NCI-H446 (cell line): ENCODE data around the gene SMIM10.
"Not testable (repeated sequence)": the region's sequence is repeated elsewhere in the genome, so short reads cannot be mapped to it uniquely, and the experiment has no call there.

Experiments used
- DNase-seq, 2 experiments: peaks; one replicate each; lab custom pipeline; 2025; lab: John Stamatoyannopoulos, UW

Gene SMIM10

DNA sequence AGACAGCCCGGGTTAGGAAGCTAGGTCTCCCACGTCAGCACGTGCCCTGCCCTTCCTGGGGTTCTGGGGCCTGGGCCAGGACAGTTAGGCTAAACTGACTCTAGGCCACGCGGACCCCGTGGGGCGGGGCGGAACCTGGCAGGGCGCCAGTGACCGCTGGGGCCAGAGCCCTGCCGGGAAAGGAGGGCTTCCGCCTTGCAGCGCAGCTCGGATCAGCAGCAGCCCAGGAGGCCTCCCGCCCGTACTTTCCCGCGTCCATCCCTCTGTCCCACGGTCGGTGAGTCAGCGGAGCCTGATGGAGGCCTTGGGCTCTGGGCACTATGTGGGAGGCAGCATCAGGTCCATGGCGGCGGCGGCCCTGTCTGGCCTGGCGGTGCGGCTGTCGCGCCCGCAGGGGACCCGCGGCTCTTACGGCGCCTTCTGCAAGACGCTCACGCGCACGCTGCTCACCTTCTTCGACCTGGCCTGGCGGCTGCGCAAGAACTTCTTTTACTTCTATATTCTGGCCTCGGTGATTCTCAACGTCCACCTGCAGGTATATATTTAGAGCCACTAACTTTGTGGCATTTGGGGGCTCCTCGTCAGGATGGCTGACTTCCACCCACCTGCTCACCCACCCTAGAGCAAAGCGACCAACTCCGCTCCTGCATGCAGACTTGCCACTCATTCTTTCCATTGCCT, at the start of gene SMIM10:
Gene SMIM10, plus strand, starts transcription at position 191 of the 681 bp plus-strand sequence. Its CDS starts 105 bp downstream, at position 296.
- peak in 1 of 2 experiments; percentile 38 for DNase-seq

DNA sequence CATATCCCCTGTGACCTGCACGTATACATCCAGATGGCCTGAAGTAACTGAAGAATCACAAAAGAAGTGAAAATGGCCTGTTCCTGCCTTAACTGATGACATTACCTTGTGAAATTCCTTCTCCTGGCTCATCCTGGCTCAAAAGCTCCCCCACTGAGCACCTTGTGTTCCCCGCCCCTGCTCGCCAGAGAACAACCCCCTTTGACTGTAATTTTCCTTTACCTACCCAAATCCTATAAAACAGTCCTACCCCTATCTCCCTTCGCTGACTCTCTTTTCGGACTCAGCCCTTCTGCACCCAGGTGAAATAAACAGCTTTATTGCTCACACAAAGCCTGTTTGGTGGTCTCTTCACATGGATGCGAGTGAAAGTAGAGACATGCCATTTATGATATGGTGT, 44.4 kb upstream of the SMIM10 start:
- not testable (repeated sequence) for DNase-seq

DNA sequence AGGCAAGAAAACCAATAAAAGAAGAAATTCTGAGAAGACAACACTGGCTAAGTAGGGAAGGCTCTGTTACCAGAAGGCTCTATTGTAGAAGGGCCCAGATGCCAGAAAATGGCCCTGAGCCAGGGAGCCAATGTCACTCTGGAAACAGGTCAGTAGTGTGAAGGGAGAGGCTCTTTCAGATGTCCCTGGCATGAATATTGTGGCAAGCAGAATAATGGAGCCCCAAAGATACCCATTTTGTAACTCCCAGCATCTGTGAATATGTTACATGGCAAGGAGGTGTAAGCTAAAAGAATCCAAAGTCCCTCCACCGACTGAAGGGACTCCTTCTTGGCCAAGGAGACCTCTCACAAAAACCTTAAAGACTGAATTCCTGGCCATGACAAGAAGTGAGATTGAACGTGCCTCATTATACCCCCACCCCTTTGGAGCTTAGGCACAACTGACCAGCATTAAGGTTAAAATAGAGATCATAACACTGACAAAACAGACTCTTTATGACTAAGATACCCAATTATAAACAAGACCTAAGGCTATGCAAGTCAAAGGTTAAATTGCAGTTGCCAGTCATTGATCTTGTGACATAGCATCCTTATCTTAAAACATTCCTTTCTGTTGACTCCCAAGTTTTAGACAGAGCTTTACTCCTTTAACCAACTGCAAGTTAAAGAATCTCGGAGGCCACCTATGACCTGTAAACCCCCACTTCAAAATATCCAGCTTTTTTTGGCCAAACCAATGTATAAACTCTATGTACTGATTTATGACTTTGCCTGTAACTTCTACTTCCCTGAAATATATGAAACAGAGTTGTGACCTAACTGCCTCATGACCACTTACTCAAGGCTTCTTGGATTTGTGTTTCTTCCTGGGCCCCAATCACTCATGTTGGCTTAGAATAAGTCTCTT, 42.2 kb upstream of the SMIM10 start:
- peak in 1 of 2 experiments; percentile 14 for DNase-seq

DNA sequence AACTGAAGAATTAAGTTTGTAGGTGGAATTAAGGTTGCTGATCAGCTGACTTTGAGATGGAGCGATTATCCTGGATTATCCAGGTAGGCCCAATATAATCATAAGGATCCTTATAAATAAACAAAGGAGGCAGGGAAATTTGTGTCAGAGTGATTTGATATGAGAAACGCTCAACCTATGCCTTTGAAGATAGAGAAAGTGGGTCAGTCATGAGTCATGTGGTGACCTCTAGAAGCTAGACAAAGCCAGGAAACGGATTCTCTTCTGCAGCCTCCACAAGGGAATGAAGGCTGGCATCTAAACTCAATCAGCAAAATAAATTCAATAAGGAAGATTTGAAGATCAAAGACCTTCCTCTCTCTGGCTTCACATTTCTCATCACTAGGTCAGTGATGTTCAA, 41.5 kb upstream of the SMIM10 start:
- DNase-seq = no peak

GRCh38 chrX:134957836-134958235, 33.0 kb upstream of the SMIM10 start:
- DNase-seq = no peak

DNA sequence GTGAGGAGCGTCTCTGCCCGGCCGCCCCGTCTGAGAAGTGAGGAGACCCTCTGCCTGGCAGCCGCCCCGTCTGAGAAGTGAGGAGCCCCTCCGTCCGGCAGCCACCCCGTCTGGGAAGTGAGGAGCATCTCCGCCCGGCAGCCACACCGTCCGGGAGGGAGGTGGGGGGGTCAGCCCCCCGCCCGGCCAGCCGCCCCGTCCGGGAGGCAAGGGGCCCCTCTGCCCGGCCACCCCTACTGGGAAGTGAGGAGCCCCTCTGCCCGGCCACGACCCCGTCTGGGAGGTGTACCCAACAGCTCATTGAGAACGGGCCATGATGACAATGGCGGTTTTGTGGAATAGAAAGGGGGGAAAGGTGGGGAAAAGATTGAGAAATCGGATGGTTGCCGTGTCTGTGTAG, 30.4 kb upstream of the SMIM10 start:
- DNase-seq = not testable (repeated sequence)

DNA sequence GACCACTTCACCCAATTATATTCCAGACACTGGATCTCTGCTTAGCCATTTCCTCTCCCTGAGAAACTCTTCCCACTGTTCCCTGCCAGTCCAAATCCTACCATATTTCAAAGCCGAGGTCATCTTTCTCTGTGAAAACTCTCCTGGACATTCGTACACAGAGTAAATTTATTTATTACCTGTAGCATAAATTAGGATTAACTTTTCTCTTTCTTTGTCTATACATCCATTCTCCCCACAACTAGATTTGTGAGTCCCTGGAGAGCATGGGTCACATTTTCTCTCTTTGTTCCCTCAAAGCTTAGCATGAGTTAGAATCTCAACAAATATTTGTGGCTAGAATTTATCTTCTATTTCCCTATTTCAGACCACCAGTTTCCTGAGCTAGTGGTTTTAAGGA, 27.8 kb upstream of the SMIM10 start:
- no peak for DNase-seq

DNA sequence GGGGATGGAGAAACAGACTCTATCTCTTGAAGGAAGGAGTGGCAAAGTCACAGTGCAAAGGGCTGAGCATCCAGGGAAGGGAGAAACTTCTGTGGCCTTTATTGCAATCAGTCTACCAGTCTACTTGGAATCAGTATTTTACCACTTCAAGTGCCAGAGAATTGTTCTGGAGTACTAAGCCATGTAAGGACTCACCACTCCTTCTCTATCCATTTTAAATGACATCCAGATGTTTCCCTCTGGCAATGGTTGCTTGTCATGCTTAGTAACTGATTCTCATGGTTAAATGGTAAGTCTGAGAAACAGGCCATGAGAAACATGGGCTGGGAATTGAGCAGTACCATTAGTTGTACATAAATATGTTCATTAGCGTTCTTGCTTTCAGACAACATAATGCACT, 21.1 kb upstream of the SMIM10 start:
- no peak for DNase-seq

DNA sequence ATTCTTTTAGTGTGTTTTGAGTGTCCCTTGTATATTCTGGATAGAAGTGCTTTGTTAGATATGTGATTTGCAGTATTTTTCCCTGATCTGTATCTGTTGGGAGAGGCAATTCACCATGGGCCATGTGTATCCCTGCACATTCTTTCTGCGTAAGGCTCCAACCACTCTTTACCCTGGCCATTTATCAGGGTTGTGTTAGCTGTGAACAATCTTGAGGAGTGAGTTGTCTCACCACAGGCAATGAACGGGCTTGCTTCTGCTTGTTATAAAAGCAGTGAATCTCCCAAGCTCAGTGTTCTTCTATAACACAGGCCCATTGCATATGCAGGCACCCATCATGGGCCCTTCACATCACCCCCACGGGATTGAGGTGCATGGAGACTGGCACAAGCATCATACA, 18.9 kb upstream of the SMIM10 start:
- no peak for DNase-seq

DNA sequence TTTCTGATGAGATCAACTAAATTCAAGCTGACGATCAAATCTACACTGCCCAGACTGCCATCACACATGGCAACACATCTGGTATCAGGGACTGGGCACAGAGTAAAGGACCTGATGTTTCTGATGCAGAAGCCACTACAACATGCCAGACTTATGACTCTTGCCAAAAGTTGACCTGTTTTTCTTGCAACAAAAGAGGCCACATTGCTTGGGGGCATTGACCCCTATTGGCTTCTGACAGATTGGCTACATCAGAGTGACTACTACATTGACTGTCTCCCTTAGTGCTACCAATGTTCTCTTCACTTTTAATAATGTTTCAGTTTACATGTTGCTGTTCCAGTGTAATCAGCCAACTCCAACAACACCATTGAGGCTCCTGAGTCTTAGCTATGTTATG, 15.3 kb upstream of the SMIM10 start:
- DNase-seq = no peak

DNA sequence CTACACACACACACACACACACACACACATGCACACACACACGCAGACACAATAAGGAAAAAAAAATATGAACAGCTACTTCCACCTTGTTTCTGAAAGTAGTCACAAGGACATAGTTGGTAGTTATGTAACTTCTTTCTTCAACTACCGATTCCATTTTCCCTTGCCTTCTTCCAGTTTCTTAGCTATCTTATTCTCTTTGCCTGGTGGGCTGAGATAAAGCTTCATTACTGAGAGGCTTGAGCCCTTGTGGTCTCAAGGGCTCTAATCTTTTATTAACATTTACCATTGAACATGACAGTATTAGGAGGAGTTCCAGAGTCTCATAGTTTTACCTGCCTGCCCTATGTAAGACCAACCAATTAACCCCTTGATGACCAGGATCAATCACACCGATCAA, 8.9 kb upstream of the SMIM10 start:
- DNase-seq = no peak

GRCh38 chrX:134982748-134983147, 8.0 kb upstream of the SMIM10 start:
- no peak for DNase-seq

DNA sequence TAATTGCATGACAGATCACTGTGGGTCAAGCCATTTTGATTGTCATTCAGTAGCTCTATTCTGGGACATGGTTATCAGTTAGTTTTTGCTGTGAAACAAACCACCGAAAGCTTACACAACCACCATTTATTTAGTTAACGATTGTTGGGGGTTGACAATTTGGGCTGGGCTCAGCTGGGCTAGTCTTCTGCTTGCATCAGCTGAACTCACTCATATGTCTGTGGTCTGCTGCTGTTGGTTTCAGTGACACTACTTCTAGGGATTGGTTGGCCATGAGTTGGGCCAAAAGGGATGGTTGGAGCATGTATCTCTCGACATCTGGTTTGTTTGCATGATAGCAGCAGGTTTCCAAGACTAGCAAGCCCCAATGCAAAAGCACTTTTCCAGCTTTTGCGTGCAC, 5.3 kb upstream of the SMIM10 start:
- no peak for DNase-seq

- no peak for DNase-seq
These were observed 353 bp upstream of the SMIM10 start for GRCh38 chrX:134990475-134990800.

DNA sequence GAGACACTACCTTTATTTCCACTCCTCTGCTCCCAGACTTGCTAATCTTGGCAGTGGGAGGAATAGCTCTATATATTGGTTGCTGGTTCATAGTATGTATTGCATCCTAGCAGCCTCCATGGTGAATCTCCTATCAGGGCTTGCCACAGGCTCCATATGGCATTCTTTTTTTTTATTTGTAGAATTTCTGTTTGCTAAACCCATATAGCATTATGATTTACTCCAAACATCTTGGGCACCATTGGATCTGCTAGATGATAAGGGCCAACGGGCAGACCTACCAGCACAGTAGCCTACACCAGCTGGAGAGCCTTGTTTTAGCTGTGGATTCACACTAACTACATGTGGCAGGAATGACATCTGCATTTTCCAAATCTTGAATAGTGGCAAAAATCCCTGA, 6.9 kb downstream of the SMIM10 start:
- DNase-seq = no peak

DNA sequence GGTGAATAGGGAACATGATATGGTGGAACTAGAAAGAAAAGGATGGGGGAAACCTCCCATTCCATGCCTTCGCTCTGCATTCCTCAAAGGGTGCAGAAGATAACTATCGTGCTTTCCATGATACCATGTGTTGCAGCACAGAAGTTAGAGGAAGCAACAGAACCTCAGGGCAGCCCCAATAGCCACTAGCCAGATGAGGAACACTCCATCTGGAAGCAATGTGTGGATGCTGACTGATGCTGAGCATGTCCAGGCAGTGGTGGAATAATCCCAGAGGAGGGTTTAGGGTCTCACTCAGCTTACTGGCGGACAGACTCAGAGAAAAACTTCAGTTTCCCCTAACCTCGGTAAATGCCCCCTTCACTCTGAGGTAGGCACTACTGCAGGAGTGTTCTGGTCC, 7.5 kb downstream of the SMIM10 start:
- DNase-seq = no peak

DNA sequence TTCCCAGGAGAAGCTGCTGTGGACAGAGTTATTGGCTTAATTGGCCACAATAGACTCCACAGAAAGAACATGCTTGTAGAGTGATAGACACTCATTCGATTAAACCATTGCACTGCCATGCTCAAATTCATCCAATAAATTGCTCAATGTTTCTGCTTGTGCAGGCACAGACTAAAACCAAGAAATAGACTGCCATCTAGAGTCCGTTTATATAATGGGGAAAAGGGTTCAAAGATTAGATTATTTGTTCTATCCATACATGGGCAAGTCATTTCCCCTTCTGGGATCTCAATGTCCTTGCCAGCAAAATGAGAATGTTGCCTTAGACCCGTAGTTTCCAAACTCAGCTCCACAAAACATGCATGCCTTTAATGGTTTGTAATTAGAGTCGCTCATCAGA, 8.7 kb downstream of the SMIM10 start:
- peak; percentile 12 to 56 for DNase-seq

- no peak for DNase-seq
These were observed 9.7 kb downstream of the SMIM10 start for GRCh38 chrX:135000516-135000915.

DNA sequence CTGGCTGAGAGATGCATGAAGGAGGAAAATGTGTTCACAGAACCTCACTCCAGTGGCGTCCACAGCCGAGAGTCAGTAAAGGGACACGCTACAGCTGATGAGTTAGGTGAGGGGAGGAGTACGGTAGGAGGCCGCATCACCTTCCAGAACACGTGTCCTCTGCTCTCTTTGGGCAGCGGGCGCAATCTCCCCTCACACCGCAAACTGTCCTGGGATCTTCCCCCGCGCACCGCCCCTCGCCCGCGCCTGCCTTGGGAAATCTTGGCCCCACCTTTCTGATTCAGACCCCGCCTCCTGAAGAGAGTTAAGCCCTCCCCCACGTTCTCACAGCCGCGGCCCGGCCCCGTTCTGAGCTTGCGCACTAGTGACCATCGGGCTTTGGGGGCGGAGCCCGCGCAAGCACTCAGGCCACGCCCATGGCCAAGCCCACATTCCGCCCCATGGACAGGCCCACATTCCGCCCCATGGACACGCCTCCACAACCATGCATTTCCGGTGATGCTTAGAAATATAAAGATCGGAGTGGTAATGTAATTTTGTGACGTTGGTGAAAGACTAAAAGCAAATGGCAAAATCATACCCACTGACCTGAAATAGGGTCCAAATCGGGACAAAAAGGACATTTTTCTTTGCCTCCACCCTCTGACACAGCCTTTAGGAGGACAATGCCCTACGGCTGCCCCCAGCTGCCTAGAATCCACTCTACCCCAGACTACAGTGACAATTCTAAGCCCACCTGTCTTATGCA, 13.3 kb downstream of the SMIM10 start:
- DNase-seq = peak; percentile 83 to 93

GRCh38 chrX:135006187-135006586, 15.4 kb downstream of the SMIM10 start:
- DNase-seq = no peak

GRCh38 chrX:135009057-135009610, 18.3 kb downstream of the SMIM10 start:
- no peak for DNase-seq

DNA sequence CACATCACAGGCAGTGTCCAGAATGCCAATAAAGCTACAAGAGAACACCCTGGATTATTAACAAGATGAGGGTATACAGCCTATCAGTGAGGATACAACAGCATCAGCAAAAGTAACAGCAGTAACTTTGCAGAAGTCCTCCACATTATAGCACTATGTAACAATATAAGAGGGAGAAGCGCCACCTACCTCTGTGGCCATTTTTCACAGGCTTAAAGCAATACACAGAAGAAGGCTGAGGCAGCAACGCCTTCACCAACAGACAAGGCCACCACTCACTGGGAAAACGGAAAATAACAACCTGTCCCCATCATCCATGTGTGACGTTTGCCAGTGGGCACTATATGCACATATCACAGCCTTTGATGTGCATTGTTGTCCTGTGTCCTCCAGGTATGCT, 19.0 kb downstream of the SMIM10 start:
- no peak for DNase-seq
